HG02678 (cell line): Measurements from ENCODE around the gene RAB11FIP5.
"Not testable (repeated sequence)": the region's sequence is repeated elsewhere in the genome, so short reads cannot be mapped to it uniquely, and the experiment has no call there.

Experiments used
- ATAC-seq: cut with Tn5 transposase; IDR thresholded peaks from one replicate; pipeline ENCODE4 v1.9.1; 2021; ENCODE audit warnings: mild to moderate bottlenecking, moderate library complexity; ENCODE audit not compliant: unreplicated experiment

Gene RAB11FIP5

DNA sequence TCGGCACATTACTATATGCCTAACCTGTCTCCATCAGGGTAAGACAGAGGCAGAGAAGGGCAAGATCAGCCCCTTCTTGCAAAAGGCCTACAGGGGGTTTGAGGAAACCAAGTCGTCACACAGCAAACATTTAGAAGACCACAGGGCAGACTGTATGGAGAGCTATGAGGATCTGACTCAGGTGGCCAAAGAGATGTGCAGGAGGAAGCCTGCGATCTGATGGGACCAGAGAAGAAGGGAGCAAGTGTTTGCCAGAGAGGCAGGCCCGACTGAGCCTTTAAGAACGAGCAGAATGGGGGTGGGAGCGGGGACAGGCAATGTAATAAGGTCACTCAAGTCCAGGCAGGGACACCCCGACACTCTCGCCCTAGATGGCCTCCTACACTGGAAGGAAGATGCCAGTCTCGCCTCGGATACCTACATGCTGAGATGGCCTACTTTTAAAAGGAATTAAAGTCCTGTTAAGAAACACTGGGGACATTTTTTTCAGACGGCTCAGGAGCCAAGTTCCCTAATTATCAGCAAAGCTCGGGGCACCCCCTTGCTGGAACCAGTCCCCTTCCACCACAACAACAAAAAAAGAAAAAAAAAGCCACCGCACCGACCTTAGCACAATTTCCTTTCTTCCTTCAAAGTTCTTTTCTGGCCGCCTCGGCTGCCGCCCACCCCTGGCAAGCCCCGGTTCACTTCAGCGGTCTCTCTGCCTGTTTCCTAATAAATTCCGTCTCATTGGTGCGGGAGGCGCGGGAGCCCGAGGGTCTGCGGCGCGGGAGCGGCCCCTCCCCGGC lies 42.7 kb downstream of the RAB11FIP5 start:
- no peak for ATAC-seq

DNA sequence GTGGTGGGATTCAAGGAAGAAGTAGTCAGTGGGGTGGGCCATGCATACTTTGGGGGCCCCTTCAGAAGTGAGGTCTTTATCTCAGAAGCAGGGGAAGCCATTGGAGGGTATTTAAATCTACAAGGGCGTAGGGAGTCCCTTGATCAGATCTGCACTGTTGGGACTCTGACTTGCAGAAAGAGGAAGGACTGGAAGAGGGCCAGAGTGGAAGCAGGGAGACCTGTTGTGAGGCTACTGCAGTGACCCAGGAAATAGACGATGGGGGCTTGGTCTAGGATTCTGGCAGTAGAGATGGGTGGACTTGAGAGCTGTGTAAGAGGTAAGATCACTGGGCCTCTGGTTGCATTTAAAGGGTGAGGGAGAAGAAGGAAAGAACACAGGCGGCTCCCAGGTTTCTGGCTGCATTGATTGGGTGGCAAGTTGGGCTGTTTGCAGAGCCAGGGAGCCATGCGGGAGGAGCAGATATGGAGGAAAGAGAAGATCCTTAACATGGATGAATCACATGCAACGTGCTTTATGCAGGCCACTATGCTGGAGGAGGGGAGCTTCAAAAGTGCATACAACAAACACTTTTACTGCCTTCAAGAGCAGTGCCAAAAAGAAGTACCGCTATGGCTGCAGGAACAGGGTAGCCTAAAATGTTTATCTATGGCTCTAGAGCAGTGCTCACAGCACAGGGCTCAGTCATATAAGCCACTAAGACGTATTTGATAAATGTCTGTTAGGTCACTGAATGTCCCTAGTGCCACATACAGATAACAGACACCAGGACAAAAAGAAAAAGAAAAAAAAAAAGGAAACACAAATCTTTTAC lies 43.5 kb downstream of the RAB11FIP5 start:
- ATAC-seq, result no peak

DNA sequence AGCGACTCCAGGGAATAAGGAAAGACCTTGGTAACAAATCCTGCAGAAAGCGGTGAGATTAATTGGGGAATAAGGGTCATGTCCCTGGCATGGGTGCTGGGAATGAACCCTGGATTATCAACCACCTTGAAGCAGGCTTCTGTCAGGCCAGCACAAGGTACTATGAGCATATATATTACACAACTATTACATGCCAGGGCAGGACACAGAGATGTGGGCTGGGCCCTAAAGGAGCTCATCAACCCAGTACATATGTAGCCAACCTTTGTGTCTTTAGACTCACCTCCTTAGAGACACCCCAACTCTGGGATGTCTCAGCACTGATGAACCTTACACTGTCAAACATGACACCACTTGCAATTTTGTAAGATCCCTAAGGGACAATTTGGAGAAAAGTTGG lies 44.6 kb downstream of the RAB11FIP5 start:
- no peak for ATAC-seq

DNA sequence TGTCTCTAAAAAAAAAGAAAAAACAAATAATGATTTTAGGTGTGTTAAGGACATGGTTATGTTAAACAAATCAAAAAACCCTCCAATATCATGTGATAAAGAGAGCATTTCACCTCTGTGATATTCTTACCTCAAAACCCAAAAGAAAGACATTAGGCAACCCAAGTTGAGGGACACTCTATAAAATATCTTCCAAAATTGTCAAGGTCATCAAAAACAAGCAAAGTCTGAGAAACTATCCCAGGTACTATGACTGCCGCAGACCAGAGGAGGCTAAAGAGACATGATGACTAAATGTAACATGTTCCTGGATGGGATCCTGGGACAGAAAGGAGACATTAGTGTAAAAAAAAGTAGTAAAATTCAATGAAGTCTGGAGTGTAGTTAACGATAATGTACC lies 45.7 kb downstream of the RAB11FIP5 start:
- no peak for ATAC-seq

DNA sequence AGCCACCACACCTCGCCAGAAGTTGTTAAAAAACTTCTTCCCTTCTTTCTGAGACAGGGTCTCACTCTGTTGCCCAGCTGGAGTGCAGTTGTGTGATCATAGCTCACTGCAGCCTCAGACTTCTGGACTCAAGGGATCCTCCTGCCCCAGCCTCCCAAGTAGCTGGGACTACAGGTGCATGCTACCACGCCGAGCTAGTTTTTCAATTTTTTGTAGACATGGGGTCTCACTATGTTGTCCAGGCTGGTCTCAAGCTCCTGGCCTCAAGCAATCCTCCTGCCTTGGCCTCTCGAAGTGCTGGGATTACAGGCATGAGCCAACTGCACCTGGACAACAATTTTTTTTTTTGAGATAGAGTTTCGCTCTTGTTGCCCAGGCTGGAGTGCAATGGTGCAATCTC lies 47.7 kb downstream of the RAB11FIP5 start:
- not testable (repeated sequence) for ATAC-seq

DNA sequence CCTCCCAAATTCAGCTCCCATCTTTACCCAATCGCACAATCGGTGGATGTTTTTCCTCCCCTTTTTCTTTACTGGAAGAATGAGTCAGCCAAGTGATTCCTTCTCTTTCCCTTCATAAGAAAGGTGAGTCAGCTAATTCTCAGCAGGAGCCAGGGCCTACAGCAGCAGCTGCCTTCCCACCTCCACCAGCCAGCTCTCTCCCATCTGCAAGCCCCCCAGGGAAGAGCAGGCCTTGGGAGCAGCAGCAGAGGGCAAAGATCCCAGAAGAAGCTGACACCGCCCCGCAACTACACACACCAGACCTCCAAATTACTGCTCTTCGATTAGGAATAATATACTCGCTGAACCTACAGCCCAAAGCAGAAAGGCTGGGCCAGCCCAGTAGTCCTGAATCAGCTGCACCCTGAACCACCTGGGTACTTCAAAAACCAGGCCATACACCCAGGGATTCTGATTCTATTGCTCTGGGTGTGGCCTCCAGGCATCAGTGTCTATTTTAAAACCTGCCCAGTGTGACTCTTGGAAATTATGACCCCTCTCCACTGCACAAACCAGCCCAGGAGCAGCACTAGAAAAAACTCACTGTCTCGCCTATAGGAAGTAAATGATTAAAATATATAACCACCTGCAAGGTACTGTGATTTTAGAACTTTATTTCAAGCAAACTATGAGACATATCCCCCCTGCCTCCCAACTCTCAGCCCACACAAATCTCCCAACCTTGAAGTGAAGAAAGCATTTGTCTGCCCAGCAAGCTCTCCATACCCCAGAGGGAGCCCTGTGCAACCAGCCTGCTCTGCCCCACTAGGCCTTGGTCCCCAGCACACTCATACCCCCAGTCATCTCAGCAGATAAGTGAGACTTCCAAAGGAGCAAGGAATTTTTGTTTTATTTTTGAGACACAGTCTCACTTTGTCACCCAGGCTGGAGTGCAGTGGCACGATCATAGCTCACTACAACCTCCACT lies 48.6 kb downstream of the RAB11FIP5 start:
- no peak for ATAC-seq

DNA sequence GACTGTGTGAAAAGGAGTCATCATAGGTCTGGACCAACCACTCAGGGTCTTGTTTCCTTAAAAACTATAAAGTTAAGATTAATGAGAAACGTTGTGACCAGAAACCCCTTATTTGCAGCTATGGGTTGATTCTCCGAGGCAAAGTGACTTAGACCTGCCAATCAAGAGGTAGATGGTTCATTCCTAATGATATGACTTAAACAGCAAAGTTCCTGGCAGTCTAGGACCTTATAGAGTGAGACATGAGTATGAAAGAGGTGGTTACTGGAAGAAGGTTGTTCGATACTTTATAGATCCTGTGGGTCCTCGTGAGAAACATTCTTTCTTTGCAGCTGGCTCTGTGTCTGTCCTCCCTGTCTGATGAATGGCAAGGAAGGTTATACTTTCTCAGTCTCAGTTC lies 49.3 kb downstream of the RAB11FIP5 start:
- no peak for ATAC-seq

DNA sequence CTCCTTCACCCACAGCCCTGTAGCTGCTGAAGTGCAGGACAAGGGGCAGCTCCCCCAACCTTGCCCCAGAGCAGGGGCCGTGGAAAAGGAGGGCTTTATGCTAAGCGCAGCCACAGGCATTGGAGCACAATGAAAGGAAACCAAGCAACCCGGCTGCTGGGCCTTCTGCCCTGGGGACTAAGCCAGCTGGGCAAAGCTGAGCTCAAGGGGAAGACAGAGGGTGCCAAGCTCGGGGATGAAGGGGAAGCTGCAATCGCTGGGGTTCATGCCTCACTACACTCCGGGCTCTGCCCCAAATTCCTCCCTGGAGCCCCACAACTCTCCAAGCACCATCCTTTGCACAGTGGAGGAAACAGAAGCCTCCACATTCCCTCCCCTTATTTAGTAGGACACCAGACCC lies 53.6 kb downstream of the RAB11FIP5 start:
- ATAC-seq, result no peak

DNA sequence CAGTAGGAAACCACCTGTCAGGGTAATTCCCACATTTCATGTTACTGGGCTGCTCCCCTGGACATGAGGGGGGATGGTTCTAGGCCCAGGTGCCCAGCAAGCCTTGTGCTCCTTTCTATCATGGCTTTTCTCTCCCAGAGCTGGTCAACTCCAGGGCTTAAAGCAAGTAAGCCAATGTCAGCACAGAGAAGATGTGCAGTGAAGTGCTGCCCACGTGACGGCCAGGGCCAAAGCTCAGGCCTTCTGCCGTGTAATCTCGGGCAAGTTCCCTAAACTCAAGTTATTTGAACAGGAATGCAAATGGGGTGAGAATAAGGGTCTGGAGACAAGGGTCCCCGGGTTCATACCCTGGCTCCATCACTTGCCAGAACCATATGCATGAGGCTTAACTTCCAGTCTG lies 57.8 kb downstream of the RAB11FIP5 start:
- ATAC-seq, result no peak

DNA sequence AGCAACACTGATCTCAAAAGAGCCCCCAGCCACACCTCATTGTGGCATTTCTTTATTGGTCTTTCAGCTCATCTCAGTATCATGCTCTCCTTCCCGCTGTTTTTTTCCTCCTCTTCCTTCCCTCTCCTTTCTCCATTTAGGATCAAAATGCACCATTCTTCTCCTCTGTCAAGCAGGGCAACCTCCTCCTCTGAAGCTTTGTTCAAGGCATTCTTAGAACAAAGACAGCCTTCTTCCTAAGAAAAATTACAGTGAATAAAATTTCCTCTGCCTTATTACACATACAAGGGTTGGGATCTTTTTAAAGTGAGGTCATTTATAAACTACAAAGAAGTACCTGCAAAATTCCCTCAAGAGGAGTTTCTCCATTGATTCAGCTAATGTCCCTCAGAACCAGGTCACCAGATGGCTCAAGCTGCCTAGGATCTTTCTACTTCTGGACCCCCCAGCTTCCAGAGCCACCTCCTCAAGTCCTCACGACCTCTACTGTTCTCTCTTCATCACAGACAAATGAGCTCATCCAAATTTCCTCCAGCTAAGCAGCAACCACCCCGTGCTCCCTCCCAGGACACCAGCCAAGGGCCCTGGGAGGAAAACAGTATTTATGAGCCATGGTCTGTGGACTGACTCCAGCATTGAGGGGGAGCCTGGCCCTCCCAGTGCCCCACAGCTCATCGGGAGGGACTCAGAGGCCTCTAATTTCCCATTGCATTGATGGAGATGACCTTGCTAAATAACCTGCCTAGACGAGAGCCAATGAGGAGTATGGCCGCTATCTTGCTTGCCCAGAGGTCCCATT lies 59.2 kb downstream of the RAB11FIP5 start:
- no peak for ATAC-seq

DNA sequence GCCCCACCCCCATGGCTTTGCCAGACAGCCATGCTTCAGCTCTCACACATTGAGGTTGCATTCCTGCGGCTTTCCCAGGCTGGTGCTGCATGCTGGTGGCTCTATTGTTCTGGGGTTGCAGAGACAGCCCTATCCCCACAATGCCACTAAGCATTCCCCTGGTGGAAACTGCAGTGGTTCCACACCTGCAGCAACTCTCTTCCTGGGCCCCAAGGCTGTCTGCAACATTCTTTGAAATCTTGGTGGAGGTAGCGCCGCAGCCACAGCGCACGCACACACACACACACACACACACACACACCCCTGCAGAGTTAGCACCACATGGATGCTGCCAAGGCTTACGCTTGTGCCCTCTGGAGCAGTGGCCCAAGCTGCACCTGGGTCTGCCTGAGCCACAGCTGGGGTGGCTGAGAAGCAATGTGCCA lies 62.6 kb downstream of the RAB11FIP5 start:
- no peak for ATAC-seq

DNA sequence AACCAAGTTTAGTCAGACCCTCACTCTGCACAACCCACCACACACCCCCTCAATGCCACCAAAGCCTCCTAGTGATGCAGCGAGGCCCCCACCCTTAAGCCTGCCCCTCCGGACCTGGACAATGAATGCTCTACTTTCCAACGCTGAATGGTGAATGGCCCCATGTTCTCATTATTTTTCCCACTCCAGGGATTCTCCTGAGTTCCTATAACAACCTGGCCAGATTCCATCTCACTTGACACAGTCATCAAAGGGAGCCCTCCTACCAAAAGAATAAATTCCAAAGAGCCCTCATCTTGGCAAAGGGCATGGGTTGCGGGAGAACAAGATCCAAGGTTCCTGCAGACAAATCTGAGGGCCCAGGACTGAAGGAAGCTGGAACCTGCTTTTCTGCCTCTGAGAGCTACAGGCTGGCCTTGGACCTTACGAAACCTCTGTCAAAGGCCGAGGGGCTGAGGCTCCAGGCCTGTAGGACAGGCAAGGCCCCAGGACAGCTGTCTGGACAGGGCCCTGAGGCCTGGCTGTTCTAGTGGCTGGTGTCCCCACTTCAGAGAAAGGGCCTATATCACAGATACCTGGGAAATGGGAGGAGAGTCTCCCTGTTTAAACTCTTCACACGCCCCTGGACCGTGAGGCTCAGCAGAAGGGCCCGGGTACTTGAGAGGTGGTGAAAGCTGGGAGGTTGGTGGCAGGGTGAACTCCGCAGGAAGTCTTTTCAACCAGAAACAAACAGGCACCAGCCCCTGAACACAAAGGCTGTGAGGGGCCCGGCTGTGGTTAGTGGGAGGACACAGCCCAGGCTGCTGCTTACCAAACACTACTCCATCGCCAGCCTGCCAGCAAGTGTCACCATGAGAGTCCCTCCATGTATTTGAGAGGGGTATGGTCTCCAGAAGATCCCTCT lies 68.6 kb downstream of the RAB11FIP5 start:
- ATAC-seq, result no peak

DNA sequence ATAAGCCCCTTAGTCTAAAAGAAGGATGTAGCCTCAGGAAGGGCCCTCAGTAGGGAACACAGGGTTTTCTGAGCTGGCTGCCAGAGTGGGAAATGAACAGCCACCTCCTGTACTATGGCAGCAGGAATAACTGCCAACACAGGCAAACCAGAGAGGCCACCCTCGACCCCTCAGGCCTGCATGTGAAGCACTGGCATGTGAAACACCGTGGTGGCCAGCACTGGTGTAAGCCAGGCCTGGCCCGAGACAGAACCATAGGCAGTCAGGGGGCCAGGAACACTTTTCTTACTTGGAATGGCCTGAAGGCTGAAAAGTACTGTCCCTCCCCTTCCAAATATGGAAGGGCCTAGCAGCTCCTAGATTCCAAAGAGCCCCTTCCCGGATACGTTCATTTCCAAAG lies 69.5 kb downstream of the RAB11FIP5 start:
- ATAC-seq, result no peak

DNA sequence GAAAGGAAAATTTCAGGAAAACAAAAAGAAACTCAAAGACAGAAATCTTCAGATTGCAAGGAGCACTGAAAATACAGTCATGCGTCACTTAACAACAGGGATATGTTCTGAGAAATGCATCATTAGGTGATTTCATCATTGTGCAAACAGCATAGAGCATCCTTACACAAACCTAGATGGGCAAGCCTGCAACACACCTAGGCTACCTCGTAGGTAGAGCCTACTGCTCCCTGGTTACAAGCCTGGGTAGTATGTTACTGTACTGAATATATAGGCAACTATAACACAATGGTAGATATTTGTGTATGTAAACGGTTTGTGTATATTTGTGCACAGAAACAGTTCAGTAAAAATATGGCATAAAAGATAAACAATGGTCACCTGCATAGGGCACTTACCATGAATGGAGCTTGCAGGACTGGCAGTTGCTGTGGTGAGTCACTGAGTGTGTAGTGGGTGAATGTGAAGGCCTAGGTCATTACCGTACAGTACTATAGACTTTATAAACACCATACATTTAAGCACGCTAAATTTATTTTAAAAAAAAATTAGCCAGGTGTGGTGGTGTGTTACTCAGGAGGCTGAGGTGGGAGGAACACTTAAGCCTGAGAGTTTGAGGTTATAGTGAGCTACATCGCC lies 74.7 kb downstream of the RAB11FIP5 start:
- ATAC-seq, result no peak

DNA sequence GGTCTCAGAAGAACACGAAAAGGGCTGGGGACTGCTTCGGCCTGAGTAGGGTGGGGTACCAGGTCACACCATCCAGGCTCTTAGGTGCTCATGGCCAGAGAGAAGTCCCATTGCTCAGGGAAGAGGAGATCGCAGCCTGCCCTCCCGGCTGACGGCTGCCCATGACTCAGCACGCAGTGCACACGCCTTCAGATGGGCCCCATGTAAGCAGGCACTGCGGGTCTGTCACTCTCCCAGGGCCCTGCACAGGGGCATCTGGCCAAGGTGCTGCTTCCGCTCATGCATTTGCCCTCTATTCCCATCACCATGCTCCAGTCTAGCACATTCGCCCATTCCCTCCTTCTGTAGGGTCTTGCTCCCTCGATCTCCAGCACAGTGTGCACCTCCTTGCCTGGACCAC lies 76.0 kb downstream of the RAB11FIP5 start:
- ATAC-seq, result no peak

DNA sequence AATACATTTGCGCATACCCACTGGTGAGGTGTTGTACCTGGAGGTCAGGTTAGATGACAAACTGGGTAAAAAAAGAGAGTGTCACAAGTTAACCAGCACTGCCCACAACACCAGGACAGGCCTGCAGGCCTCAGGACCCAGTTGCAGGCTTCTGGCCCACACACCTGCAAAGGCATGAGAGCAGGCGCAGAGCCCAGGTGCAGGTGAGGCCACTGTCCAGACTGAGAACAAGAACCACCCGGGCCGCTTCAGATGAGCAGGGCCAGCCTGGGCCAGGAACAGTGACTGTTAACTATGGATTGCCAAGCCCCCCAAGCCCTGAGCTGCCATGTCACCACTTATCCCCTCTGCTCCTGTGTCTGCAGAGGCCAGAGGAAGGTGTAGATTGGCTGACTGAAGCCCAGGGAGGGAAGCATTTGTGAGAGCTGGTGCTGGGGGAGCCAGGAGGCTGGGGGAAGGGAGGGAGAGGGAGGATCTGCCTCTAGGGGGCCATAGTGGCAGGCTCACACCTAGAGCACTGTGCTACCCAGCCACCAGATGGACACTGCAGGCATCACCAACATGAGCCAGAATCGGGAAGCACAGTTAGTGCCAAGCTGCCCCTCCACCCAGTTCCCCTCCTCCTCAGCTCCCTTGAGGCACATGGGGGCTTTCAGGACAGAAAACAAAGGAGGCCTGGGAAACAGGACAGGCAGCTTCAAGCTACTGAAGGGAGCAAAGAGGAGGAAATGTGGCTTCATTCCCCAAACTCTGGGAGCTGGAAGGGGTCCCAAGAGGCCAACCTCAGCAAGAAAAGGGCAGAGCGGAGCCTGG lies 76.6 kb downstream of the RAB11FIP5 start:
- no peak for ATAC-seq

DNA sequence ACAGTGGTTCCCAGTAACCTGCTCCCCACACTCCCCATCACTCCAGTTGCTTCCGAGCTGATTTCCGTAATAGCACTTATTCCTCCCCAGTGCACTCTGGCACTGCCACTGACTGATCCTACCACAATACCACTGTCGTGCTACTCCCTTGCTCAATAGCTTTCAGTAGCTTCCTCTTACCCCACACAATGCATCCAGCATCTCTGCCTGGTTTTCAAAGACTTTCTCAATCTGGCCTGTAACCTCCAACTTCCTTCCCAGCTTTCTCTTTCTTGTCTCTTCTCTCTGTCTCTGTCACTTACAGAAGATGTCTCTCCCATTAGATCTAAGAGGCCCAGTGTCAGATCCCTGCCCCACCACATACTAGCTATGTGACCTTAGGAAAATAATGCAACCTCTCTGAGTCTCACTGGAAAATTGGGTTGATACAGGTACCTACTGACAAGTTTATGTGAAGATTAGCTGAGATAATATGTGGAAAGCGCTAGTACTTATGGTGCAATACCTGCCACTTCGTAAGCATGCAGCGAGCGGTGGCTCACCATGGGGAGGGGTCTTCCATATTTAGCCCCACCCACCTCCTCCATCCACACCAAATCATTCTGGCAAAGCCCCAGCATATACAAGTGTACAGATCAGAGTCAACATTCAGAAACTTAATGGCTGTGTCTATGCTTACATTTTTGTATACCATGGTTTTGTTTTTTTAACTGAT lies 77.9 kb downstream of the RAB11FIP5 start:
- ATAC-seq, result no peak
